Common myeloid progenitor, CD34-positive (primary cell): ENCODE data around the gene HLA-DPB1. TPM values are rescaled to one million over a fixed set of nuclear protein-coding genes. Genes with fewer than 3 reads are reported as not detected.

Source experiments
- CTCF ChIA-PET: fragments of 350-600 bp; sonication (Branson Sonifier 250); formaldehyde crosslinking; loops from one replicate; lab custom pipeline; 2021; ENCODE audit warnings: antibody characterized with exemption; lab: Charles Lee
- POLR2A ChIA-PET: fragments of 350-600 bp; sonication (Branson Sonifier 250); formaldehyde crosslinking; loops from one replicate; lab custom pipeline; 2021; ENCODE audit warnings: antibody characterized with exemption; lab: Charles Lee
- DNase-seq, 3 donors: peaks; one replicate each; pipeline versions ENCODE4 v3.0.0 to v3.0.0-alpha.2; 2013
- H3K27ac ChIP-seq, 2 experiments: 1 replicate in 1 of 2; 2 replicates in 1 of 2; pipeline ENCODE4 v1.7.0; 2013; ENCODE audit warnings: inconsistent platforms in 2 of 2, low read length in 2 of 2, mild to moderate bottlenecking in 2 of 2, low read depth in 1 of 2, moderate library complexity in 1 of 2; ENCODE audit not compliant: severe bottlenecking in 2 of 2, insufficient read depth in 1 of 2, poor library complexity in 1 of 2
- H3K27me3 ChIP-seq, 5 experiments: replicated peaks in 2 of 5; 1 replicate in 3 of 5; 2 replicates in 2 of 5; pipeline versions ENCODE4 v1.6.1 to v1.7.0; 2013; ENCODE audit warnings: low read length in 4 of 5, mild to moderate bottlenecking in 2 of 5, moderate library complexity in 2 of 5, inconsistent platforms in 1 of 5; ENCODE audit not compliant: insufficient read depth in 5 of 5, control insufficient read depth in 4 of 5
- H3K36me3 ChIP-seq, 4 experiments: 1 replicate in 2 of 4; 2 replicates in 2 of 4; pipeline versions ENCODE4 v1.6.1 to v1.7.0; 2013; ENCODE audit warnings: low read length in 3 of 4, control low read depth in 1 of 4, mild to moderate bottlenecking in 1 of 4; ENCODE audit not compliant: control insufficient read depth in 4 of 4, insufficient read depth in 4 of 4
- H3K4me1 ChIP-seq, 4 experiments: 1 replicate in 3 of 4; 2 replicates in 1 of 4; pipeline versions ENCODE4 v1.6.1 to v1.7.1; 2013; ENCODE audit warnings: low read length in 3 of 4, mild to moderate bottlenecking in 3 of 4, control low read depth in 1 of 4, inconsistent platforms in 1 of 4, moderate library complexity in 1 of 4; ENCODE audit not compliant: control insufficient read depth in 4 of 4, insufficient read depth in 4 of 4; ENCODE audit errors: control extremely low read depth in 1 of 4
- H3K4me3 ChIP-seq, 7 experiments: 1 replicate in 4 of 7; 2 replicates in 3 of 7; pipeline versions ENCODE4 v1.5.1 to v1.7.0; 2013; ENCODE audit warnings: mild to moderate bottlenecking in 7 of 7, low read length in 6 of 7, moderate library complexity in 6 of 7, inconsistent platforms in 2 of 7, low read depth in 2 of 7, control low read depth in 1 of 7; ENCODE audit not compliant: insufficient read depth in 4 of 7, control insufficient read depth in 1 of 7; ENCODE audit errors: extremely low read depth in 1 of 7
- H3K9me3 ChIP-seq, 5 experiments: 1 replicate in 4 of 5; 2 replicates in 1 of 5; pipeline versions ENCODE4 v1.6.1 to v1.7.1; 2013; ENCODE audit warnings: low read length in 4 of 5, mild to moderate bottlenecking in 2 of 5, inconsistent platforms in 1 of 5, low read depth in 1 of 5, moderate library complexity in 1 of 5; ENCODE audit not compliant: control insufficient read depth in 4 of 5, insufficient read depth in 2 of 5; ENCODE audit errors: control extremely low read depth in 1 of 5
- WGBS: methylation state at CpG from one replicate; pipeline ENCODE4 v1.1.5; 2013; ENCODE audit not compliant: insufficient coverage; 5-methylcytosine and 5-hydroxymethylcytosine counted together
- polyA plus RNA-seq: library from polyadenylated mRNA; unstranded; fragments of 120-200 nt; gene quantifications from one replicate; pipeline ENCODE4 v1.2.1, GENCODE V29; 2013

The HLA-DPB1 gene
- polyA plus RNA-seq = 371 TPM

- Histone ChIP-seq H3K4me3 (peak within 1 kb of the TSS; percentile 43 to 97 (median 87)), H3K27me3 (no peaks in the 10 kb centered on the region), H3K9me3 (no peaks in the 10 kb centered on the region), H3K36me3 (peaks cover 0 to 12% (median 6%) of the 10 kb centered on the region in 4 experiments), H3K4me1 (peaks cover 12 to 77% (median 56%) of the 10 kb centered on the region in 4 experiments), H3K27ac (peak within 1 kb of the TSS; percentile 81 to 88)
- WGBS = 8% methylated on average over 10 of the region's 10 CpGs
- CTCF ChIA-PET = interaction anchor here (0.6 to 1.5 kb wide), 9 partner anchors 11 to 98 kb away, joined by 3 to 6 read pairs (median 3); no protein-coding TSS in a partner anchor
- POLR2A ChIA-PET = interaction anchor here (0.6 to 0.9 kb wide), 2 partner anchors 44 to 242 kb away, joined by 3 read pairs; partner anchors contain the start of gene ZBTB22
- DNase-seq = peak; percentile 83 to 87 (median 87)
Observed at GRCh38 chr6:33075568-33076405, at the start of gene HLA-DPB1. HLA-DPB1 (plus strand) TSS chr6:33075990; CDS start chr6:33076042, 52 bp downstream.

DNA sequence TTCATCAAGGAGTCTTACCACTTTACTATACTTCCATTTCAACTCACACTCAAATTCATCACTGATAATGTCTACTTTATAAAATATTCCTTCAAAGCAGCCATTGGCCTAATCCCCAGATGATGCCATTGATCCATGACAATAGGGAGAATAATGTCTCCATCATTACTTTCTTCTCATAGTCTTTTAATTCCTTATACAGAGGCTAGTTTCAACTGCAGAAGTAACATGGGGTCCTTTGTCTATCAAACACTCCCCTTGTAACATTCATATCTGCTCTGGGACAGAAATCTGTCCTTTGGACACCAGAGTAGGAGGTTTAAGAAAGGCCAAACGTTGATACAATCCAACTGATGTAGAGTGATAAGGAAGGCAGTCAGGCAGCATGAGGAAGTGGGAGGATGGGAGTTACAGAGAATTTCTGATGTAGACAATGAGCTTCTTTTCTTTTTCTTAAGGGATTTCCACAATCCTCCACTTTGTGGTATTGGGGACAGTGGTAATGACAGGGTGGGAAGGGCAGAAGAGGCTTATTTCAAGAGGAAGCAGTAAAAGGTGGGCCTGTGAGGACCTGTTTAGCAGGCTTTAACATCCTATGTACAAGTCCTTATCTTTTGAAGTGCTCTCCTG lies 47.5 kb upstream of the HLA-DPB1 start:
- DNase-seq = peak in 2 of 3 donors; percentile 11 to 62
- 0% methylated on average over 1 of the region's 1 CpG for WGBS
- ChIA-PET POLR2A (interaction anchor here (1.8 kb wide), 1 partner anchor 9 kb away, joined by 6 read pairs; no protein-coding TSS in a partner anchor), CTCF (interaction anchor here (0.6 to 2.3 kb wide), 5 partner anchors 10 to 47 kb away, joined by 3 to 7 read pairs (median 5); partner anchors contain the start of gene HLA-DPB1)
- peaks cover 5 to 29% (median 26%) of the 10 kb centered on the region in 4 experiments for H3K4me1 ChIP-seq
- H3K27me3 ChIP-seq = no peaks in the 10 kb centered on the region
- H3K9me3 ChIP-seq = no peaks in the 10 kb centered on the region
- H3K4me3 ChIP-seq = peak overlapping the region in 1 of 7 experiments; percentile 6
- no peaks in the 10 kb centered on the region for H3K36me3 ChIP-seq
- H3K27ac ChIP-seq = peak overlapping the region; percentile 83 to 89

GRCh38 chr6:33029328-33030184 lies 46.2 kb upstream of the HLA-DPB1 start:
- ChIA-PET CTCF (interaction anchor here (0.6 to 2.3 kb wide), 7 partner anchors 10 to 115 kb away, joined by 3 to 7 read pairs (median 3); no protein-coding TSS in a partner anchor), POLR2A (interaction anchor here (0.6 to 1.8 kb wide), 4 partner anchors 8 to 13 kb away, joined by 3 to 6 read pairs (median 3); no protein-coding TSS in a partner anchor)
- Histone ChIP-seq H3K9me3 (peaks cover 0 to 3% (median under 1%) of the 10 kb centered on the region in 5 experiments), H3K27me3 (no peaks in the 10 kb centered on the region), H3K36me3 (no peaks in the 10 kb centered on the region), H3K27ac (peak overlapping the region; percentile 83 to 89), H3K4me1 (peaks cover 5 to 29% (median 26%) of the 10 kb centered on the region in 4 experiments), H3K4me3 (peak overlapping the region in 2 of 7 experiments; percentile 9 to 23)
- 59% methylated on average over 3 of the region's 6 CpGs for WGBS
- peak; percentile 76 to 91 (median 88) for DNase-seq

- CTCF ChIA-PET = interaction anchor here (0.9 to 2.3 kb wide), 4 partner anchors 11 to 22 kb away, joined by 3 to 7 read pairs (median 3); no protein-coding TSS in a partner anchor
- Histone ChIP-seq H3K27ac (peak overlapping the region; percentile 83 to 89), H3K9me3 (peaks cover 0 to 5% (median 4%) of the 10 kb centered on the region in 5 experiments), H3K4me1 (peaks cover 5 to 29% (median 26%) of the 10 kb centered on the region in 4 experiments), H3K27me3 (no peaks in the 10 kb centered on the region), H3K4me3 (no peak overlapping the region), H3K36me3 (no peaks in the 10 kb centered on the region)
- WGBS = 73% methylated on average over 3 of the region's 3 CpGs
- DNase-seq = no peak
- POLR2A ChIA-PET = interaction anchor here (1.2 to 1.8 kb wide), 2 partner anchors 9 to 11 kb away, joined by 3 to 6 read pairs; no protein-coding TSS in a partner anchor
Observed at GRCh38 chr6:33030245-33030644, 45.5 kb upstream of the HLA-DPB1 start.

GRCh38 chr6:33034554-33034953 lies 41.2 kb upstream of the HLA-DPB1 start:
- 100% methylated on average over 1 of the region's 1 CpG for WGBS

DNA sequence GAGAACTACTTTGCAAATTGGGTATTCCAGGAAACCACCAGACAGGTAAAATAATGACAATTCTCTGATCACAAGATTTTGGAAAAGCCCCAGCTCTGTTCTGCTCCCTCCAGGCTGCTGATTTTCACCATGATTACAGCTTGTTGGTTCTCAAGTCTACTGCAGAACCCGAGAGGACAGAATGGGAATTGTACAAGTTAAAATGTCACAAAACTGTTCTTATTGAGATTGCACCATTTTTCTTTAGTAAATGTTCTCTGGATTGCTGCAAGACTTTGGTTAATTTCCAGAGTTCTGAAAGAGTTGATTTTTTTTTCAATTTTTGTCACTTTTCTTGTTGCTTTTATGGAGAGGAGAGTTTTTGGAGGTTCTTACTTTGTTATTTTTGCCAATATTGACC lies 39.3 kb upstream of the HLA-DPB1 start:
- POLR2A ChIA-PET = no interaction called here
- Histone ChIP-seq H3K27me3 (no peaks in the 10 kb centered on the region), H3K27ac (no peak overlapping the region), H3K9me3 (peaks cover 0 to 8% (median 4%) of the 10 kb centered on the region in 5 experiments), H3K4me1 (no peaks in the 10 kb centered on the region), H3K36me3 (no peaks in the 10 kb centered on the region), H3K4me3 (no peak overlapping the region)
- DNase-seq = no peak
- WGBS = 100% methylated on average over 1 of the region's 1 CpG
- CTCF ChIA-PET = interaction anchor here (0.9 to 2.9 kb wide), 5 partner anchors 10 to 93 kb away, joined by 3 to 12 read pairs (median 5); partner anchors contain the start of gene HLA-DPA1

More at GRCh38 chr6:33034554-33034953, 41.2 kb upstream of the HLA-DPB1 start:
- H3K9me3 ChIP-seq = peaks cover 0 to 8% (median 4%) of the 10 kb centered on the region in 5 experiments
- H3K27ac ChIP-seq = no peak overlapping the region
- no peaks in the 10 kb centered on the region for H3K36me3 ChIP-seq
- H3K4me3 ChIP-seq = no peak overlapping the region
- no peaks in the 10 kb centered on the region for H3K27me3 ChIP-seq
- peaks cover 0 to 11% (median 7%) of the 10 kb centered on the region in 4 experiments for H3K4me1 ChIP-seq
- no peak for DNase-seq
- POLR2A ChIA-PET = no interaction called here
- CTCF ChIA-PET = interaction anchor here (1.3 to 2.3 kb wide), 2 partner anchors 13 to 18 kb away, joined by 3 to 7 read pairs; no protein-coding TSS in a partner anchor
